LHCN-M2 (cell line): ENCODE measurements around the gene SNAP47. TPM values are rescaled to one million over a fixed set of nuclear protein-coding genes. Genes with fewer than 3 reads are reported as not detected.
"Not testable (repeated sequence)": the region's sequence is repeated elsewhere in the genome, so short reads cannot be mapped to it uniquely, and the experiment has no call there.

Experiments used
- DNase-seq: peaks from one replicate; pipeline ENCODE4 v3.0.0-alpha.2; 2012; ENCODE audit warnings: low read depth
- polyA plus RNA-seq: library from polyadenylated mRNA; unstranded; fragments of >200 nt; gene quantifications from one replicate; pipeline ENCODE4 v1.2.1, GENCODE V29; 2012; ENCODE audit warnings: missing spikeins
- total RNA-seq: library from RNA; depleted of rRNA; stranded (reverse); fragments of >200 nt; gene quantifications from 2 replicates; pipeline ENCODE4 v1.2.3, GENCODE V29; 2014; rRNA removed

SNAP47 gene
- 46.4 and 48.5 TPM in 2 replicates for total RNA-seq
- 30.9 TPM for polyA plus RNA-seq

- peak; percentile 85 for DNase-seq
Observed at GRCh38 chr1:227734856-227735538, at the start of gene SNAP47, which contains the start of gene JMJD4. Gene SNAP47, plus strand, starts transcription at chr1:227735435. Its CDS starts 12,302 bp downstream, at chr1:227747737. Gene JMJD4, minus strand, starts transcription at chr1:227735302. Its CDS starts 29 bp downstream, at chr1:227735273.

- no peak for DNase-seq
Observed at GRCh38 chr1:227685807-227686206, 49.4 kb upstream of the SNAP47 start.

DNA sequence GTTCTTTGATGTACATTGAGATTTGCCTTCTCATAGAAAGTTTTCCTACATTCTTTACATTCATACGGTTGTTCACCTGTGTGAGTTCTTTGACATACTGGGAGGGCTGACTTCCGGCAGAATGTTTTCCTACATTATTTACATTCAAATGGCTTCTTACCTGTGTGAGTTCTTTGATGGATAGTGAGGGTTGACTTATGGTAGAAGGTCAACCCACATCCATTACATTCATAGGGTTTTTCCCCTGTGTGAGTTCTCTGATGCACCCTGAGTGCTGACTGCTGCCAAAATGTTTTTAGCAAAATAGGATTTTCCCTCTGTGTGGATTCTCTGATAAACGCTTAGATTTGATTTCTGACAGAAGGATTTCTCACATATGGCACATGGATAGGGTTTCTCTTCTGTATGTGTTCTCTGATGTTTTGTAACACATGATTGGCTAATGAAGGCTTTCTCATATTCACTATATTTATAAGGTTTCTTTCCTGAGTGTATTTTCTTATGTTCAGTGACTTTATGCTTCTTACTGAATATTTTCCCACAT lies 37.8 kb upstream of the SNAP47 start:
- no peak for DNase-seq

DNA sequence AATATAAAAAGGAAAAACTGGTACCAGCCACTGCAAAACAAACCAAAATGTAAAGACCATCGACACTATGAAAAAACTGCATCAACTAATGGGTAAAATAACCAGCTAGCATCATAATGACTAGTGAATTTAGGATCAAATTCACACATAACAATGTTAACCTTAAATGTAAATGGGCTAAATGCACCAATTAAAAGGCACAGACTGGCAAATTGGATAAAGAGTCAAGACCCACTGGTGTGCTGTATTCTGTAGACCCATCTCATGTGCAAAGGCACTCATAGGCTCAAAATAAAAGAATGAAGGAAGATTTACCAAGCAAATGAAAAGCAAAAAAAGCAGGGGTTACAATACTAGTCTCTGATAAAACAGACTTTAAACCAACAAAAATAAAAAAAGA lies 33.6 kb upstream of the SNAP47 start:
- DNase-seq = not testable (repeated sequence)

DNA sequence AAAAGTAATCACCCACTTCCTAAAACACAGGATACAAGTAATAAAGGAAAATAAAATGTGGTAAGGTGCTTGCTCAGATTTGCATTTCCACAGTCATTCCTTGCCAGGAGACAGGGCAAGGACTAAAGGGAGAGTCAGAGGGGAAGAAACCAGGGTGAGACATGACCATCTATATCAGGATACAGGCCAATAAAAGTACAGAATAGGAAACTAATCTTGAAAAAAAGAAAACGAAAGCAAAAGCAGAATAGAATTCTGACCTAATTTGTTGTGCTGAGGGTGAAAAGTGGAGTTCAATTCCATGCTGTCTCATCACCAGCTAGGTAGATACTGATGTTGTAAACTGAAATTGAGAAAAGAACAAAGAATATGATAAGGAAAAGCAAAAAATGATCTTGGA lies 27.4 kb upstream of the SNAP47 start:
- DNase-seq = no peak

GRCh38 chr1:227709451-227709850 lies 25.8 kb upstream of the SNAP47 start:
- DNase-seq = no peak

GRCh38 chr1:227710474-227710873 lies 24.8 kb upstream of the SNAP47 start:
- DNase-seq = not testable (repeated sequence)

GRCh38 chr1:227712648-227713047 lies 22.6 kb upstream of the SNAP47 start:
- DNase-seq = no peak

DNA sequence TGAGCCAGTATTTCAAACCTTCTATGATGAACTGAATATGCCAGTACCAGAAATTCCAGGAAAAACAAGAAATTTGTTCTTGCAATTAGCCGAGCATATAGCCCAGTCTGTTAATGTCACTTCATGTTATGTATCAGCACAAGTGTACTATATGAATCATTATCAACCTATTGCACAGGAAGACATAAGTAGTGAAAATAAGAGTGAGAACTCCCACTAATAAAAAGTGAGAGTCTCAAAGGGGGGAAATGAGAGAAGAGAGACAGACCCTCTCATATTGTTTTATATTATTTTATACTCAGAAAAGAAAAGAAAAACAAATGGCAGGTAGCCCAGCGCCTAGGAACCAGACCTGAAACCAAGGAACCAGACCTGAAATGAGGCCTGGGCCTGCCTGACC lies 16.3 kb upstream of the SNAP47 start:
- no peak for DNase-seq

- DNase-seq = no peak
Observed at GRCh38 chr1:227723474-227723873, 11.8 kb upstream of the SNAP47 start.

DNA sequence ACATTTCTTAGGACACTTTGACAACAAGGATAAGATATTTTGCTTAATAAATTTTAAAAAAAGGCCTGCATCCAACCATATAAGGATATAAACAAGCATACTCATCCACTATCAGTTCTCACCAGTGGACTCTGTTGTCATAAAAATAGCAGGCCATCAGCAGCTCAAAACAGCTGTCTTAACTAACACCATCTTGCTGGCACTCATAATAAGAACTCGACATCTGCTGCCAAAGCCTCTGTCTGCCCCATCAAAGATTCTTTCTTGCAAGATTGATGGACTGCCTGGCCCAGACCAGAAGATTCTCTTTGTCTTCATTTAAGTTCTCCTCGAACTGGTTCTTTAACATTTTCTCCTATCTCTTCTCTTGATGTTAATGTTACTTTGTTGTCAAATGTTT lies 10.2 kb upstream of the SNAP47 start:
- DNase-seq = peak; percentile 48

GRCh38 chr1:227726318-227726717 lies 8.9 kb upstream of the SNAP47 start:
- DNase-seq = no peak

DNA sequence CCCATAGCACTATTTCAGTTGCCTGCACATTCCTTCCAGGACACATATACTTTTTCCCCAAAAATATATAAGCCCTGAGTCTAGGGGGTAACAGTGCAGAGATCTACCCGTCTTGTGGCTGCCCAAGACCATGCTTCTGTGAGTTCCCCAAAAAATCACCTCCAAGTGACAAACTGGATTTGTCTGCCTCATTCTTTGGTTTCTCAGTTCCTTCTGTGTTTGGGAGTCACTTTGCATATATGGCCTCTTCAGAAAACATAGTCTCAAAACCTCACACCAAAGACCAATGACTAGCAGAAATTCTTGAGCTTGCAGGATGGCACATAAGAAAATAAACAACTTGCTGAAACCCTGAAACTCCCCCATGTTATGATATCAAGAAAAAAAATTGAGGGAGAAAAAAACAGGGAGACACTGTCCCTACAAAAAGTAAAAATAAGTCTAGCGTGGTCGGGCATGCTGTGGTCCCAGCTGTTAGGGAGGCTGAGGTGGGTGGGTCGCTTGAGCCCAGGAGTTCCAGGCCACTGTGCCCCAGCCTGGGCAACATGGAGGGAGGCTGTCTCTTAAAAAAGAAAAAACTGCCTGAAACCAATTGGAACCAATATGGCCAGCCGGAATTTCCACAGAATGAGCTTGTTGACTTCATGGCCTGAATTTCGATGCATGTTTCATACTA lies 8.2 kb upstream of the SNAP47 start:
- DNase-seq = no peak

DNA sequence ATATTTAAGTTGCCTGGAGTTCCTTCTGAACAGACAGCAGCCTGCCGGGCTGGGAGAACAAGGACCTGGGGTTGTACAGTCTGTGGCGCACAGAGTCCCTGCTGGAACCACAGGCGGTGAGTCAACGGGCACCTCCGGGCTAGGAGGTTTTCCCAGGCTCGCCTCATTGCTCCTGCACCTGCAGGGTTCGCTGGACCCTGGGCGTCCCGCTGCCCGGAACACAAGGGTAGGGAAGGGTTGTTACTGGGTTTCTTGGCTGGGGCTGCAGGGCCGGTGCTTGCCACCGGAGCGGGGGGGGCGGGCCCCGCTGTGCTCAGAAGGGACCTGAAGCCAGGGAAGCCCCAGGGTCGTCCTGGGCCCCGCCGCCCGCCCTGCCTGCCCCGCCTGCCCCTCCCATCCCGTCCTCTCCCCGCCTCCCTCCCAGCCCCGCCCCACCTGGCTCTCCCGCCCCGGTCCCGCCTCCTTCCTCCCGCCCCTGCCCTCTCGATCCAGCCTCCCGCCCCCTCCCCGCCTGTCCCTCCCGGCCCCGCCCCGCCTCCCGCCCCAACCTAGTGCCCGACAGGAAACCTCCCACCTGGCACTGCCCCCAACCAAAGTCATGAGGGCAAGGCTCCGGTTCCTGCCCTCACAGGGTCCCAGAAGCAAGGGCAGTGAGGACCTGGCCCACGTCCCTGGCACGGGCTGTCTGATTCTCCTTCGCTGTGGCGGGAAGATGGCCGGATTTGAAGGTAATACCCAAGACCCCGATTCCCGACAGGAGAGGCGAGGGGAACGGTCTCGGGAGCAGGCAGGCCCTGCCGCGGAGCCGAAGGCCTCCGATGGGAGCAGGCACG lies 7.0 kb upstream of the SNAP47 start:
- DNase-seq = peak; percentile 40

DNA sequence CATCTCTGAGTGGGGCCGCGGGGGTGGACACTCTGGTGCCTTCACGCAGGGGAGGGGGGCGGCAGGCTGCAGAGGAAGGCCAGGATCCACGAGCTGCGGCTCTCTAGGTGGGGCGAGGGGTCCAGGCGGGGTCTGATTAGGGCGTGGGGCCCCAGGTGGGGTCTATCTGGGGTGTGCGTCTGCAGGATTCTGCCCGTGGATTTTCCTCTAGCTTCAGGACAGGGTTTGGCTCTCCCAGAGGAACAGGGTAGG lies 6.4 kb upstream of the SNAP47 start:
- DNase-seq = no peak

DNA sequence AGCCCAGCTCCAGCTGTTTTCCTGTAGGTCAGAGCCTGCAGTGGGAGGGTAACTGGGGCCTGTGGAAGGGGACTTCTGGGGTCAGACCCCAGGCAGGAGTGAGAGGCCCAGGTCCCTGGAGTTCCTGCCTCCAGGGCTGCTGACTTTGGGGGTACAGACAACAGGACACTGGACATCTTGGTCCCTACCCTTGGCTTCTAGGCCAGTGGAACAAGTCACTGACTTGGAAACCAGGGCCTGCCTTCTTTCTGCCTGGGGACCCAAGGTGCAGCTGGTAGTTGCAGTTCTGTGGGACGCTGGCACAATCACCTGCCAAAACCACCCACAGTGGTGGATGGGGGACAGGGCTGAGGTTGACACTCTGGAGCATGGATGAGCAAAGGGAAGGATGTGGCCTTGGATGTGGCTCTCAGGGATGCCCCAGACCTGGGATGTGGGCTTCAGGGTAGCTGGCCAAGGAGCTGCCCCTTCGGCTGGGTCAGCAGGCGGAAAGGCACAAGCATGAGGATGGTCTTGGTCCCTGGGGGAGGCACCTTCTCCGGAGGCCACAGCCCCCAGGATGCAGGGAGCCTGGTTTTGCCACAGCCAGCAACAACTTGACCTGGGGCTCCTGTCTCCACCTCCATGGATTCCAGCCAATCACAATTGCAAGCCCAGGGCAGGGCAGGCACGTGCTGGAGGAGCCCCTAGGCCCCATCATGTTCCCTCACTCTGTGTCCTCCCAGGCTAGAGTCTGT lies 5.9 kb upstream of the SNAP47 start:
- DNase-seq = no peak

DNA sequence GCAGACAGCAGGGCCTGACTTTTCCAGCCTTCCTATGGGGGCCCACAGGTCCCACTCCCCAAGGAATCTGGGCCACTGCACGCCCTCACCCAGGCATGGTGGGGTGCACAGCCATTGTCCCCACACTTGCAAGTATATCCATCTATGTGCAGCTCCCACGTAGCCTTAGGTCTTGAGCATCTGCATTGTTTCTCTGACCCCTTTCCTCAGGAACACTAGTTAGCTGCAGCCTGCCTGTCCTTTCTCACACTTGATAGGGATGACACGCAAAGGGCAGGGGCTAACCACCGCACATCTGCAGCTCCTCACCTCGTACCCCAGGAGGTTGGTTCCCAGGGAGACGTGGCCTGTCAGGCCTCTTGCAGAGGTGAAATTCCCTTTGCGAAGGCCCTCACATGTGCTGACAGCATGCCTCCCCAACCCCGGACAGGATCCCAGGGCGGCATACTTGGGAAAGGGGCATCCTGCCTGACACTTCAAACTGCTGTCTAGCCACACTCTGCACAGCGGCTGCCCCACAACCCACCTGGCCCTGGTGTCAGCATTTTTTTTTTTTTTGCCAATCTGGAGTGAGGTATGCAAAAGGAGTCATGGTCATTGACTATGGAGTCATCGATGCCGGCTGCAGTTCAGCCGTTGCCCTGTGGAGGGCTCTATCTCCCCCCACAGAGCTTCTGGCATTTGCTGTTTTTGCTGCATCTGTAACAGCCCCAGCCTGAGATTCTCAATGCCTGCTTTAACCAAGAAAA lies 5.2 kb upstream of the SNAP47 start:
- peak; percentile 58 for DNase-seq

DNA sequence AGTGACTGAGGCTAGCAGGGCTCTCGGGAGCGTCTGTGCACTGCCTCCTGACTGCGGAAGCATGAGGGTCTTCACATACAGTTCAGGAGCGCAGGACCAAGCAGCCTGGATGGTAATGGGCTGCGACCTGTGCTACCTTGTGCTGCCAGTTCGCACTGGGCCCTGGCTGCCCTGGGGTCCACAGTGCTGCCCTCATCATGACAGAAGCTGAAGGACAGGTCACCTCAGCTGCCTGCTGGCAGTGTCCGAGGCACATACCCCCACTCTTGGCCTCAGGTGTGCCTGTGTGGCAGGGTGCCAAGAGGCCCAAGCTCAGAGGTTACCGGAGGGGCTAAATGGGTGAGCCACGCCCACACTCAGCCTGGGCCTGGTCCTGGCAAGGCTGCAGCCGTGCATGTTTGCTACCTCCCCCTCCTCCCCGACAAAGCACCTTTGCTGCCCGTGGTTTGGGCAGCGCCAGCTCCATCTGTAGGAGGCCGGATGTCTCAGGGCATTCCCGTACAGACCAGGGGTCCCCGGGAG lies 4.5 kb upstream of the SNAP47 start:
- DNase-seq = no peak

DNA sequence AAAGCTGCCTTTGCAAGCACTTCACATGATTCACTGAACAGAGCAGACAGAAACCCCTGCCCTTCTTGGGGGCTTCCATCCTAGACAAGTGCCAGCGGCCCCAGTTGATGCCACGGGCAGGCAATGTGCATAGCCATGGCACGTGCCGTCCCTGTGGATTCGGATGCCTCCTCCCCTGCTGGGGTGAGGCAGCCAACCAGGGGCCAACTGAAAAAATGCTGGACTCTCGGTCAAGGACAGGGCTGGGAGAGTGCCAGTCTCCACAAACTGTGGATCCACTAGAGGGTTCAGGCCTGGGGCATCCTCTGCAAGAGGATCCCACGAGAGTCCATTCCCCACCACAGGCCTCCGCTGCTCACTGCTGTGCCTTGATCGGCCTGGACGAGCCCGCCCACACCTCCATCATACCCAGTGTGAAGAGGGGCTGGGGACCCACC lies 4.0 kb upstream of the SNAP47 start:
- no peak for DNase-seq
